ENCODE results near the gene ZDHHC23.

- no peak for TF ChIP-seq CTCF (conservative IDR thresholded peaks at IDR 0.05 in 1 of 2, IDR thresholded peaks at IDR 0.05 in 1 of 2; ENCODE audit: extremely low read depth in 1 of 2, insufficient read depth in 1 of 2, low read depth in 1 of 2, low read length in 2 of 2)
- no peak for TF ChIP-seq EZH2 (IDR thresholded peaks at IDR 0.05; ENCODE audit: borderline replicate concordance, low read length)
Observed at GRCh38 chr3:113906568-113907140, 41.2 kb upstream of the ZDHHC23 start.

Measured in mammary epithelial cell (primary cell).